ENCODE results near the gene CNGB1.
A peak's percentile ranks its signal among the peaks of the same experiment; 100 is the strongest.
"Not testable (repeated sequence)": the region's sequence is repeated elsewhere in the genome, so short reads cannot be mapped to it uniquely, and the experiment has no call there.

CNGB1 gene

DNA sequence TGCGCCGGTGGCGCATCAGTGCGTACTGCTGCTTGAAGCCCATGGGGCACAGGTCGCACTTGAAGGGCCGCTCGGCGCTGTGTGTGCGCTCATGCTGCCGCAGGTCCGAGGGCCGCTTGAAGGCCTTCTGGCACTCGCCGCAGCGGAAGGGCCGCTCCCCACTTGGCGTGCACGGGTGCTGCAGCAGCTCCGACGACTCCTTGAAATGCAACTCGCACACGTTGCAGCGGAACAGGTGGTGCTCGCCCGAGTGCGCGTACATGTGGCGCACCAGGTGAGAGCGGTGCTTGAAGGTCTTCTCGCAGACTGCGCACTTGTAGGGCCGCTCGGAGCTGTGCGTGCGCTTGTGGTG is 26.2 kb upstream of the CNGB1 start:
- no peak for DNase-seq (ENCODE audit: low spot score)

GRCh38 chr16:57996406-57997175 is 25.7 kb upstream of the CNGB1 start:
- DNase-seq (ENCODE audit: low spot score): no peak

GRCh38 chr16:57995721-57996405 is 24.9 kb upstream of the CNGB1 start:
- no peak for DNase-seq (ENCODE audit: low spot score)

DNA sequence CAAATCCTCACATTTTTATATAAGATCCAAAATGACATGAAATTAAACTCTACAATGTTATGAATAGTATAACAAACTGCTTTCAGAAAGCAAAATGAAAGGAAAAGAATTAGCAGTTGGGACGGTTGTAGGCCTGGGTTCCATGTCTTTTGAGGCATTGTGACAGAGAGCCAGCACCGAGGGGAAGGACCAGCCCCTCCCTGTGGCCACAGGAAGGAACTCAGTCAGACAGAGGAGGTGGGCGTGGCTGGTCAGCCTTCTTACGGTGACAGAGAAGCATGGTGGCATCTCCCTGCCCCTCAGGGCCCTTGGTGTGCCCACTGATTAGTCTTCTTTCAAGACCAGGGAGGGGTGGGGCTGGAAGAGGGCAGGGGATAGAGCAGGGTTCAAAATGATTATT is 23.9 kb upstream of the CNGB1 start:
- no peak for DNase-seq (ENCODE audit: low spot score)

- DNase-seq (ENCODE audit: low spot score): no peak
These were observed 23.4 kb upstream of the CNGB1 start for GRCh38 chr16:57994361-57994760.

DNA sequence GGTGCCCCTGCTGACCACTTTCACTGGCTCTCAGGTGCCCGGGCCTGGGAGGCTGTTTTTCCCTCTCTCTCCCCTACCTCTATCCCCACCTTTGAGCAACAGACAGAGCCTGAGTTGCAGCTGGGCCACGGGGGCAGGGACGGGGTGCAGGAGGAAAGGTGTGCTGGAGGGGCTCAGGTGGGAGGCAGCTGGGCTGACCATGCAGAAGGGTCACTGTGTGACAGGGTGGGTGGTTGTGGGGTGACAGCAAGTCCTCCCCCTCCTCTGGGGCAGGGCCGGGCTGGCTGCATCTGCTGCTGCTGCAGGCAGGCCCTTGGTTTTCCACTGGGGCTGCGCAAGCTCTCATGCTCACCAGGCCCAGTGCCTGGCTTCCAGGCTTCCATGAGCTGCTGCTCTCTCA is 23.0 kb upstream of the CNGB1 start:
- no peak for DNase-seq (ENCODE audit: low spot score)

DNA sequence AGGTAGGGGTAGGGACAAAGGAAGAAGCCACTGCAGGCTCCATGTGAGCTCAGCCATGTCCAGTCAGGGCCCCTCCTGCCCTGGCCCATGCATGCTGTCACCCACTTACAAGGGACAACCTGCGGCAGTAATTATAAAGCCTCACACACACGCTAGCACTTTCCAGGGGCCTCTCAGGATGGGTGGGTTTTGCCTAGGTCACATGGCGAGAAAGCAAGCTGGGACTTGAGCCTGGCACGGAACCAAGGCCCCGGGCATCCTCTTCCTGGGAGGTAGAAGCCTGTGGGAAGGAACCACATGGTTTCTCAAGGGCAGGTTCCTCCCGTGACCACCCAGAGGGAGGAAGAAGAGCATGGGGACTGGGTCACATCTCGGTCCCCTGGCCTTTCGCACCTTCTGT is 22.5 kb upstream of the CNGB1 start:
- no peak for DNase-seq (ENCODE audit: low spot score)

DNA sequence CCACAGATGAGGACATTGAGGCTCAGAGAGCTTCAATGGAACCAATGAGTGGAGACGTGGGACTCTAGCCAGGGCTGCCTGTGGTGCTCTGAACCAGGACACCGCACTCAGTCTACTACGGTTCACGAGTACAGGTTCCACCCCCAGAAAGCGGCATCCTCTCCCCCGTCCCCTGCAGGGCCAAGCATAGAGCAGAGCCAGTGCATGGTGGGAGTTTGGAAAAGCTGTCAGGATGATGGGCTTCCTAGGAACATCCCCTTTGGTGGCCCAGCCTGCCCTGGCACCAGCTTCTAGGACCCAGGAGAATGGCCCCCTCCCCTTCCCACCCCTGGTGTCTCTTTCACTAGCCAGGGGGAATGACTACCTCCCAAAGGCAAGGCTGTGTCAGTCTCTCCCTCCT is 21.2 kb upstream of the CNGB1 start:
- DNase-seq (ENCODE audit: low spot score): no peak

GRCh38 chr16:57991551-57992059 is 20.7 kb upstream of the CNGB1 start:
- no peak for DNase-seq (ENCODE audit: low spot score)

DNA sequence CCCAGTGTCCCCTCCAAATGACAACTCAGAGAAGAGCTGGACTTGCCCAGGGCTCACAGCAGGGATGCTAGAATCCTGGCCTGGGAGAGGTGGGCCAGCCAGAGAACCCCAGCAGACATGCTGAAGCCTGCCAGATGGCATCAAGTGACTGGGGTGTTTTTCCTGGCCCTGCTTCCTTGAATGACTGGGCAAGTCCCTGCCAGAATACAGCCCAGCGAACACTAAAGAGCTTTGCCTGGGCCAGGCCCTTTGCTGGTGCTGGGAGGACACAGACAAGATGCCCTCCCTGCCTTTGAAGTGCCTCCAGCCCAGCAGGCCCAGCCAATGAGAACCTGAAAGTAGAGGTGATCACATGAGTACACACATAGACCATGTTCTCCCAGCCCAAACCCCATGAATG is 18.0 kb upstream of the CNGB1 start:
- DNase-seq (ENCODE audit: low spot score): peak; percentile 15

GRCh38 chr16:57987441-57988177 is 16.7 kb upstream of the CNGB1 start:
- no peak for DNase-seq (ENCODE audit: low spot score)

- DNase-seq (ENCODE audit: low spot score): no peak
These were observed 15.3 kb upstream of the CNGB1 start for GRCh38 chr16:57986196-57986595.

GRCh38 chr16:57985204-57986181 is 14.6 kb upstream of the CNGB1 start:
- no peak for DNase-seq (ENCODE audit: low spot score)

GRCh38 chr16:57984443-57985203 is 13.7 kb upstream of the CNGB1 start:
- DNase-seq (ENCODE audit: low spot score): peak; percentile 35

GRCh38 chr16:57982385-57982784 is 11.5 kb upstream of the CNGB1 start:
- no peak for DNase-seq (ENCODE audit: low spot score)

- DNase-seq (ENCODE audit: low spot score): no peak
These were observed 10.7 kb upstream of the CNGB1 start for GRCh38 chr16:57981636-57982035.

DNA sequence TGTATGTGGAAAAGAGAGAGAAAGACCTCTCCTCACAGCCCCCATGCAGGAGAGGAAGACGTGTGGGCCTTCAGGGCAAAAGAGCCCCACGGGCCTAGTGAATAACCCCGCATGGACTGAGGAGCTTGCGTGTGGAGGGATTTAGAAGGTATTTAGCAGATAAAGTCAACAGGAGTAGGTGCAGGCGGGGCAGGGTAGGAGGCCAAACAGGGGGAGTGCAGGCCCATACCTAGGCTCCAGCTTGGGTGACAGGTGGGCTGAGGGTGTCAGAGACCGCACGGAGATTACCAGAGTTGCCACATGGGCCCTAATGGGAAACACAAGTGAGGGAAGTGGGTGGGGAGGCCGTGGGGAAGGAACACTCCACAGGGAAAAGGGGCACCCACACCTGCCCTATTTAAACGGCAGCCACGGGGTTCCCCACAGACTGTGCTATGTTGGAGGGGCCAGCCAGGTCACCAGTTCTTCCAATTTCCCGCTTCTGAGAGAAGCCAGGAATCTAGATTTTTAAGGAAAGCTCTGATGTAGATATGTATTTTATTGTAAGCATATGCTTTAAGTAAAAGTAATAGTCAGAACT is 8.2 kb upstream of the CNGB1 start:
- DNase-seq (ENCODE audit: low spot score): no peak

DNA sequence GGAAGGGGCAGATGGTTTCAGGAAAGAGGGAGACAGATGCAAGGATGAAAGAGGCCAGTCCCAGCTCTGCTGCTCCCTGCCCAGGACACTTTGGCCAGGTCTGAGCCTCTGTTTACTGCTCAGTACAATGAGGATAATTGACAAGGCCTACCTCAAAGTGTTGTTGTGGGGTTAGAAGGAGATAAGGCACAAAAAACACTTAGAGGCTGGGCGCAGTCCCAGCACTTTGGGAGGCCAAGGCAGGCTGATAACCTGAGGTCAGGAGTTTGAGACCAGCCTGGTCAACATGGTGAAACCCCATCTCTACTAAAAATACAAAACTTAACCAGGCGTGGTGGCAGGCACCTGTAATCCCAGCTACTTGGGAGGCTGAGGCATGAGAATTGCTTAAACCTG is 7.1 kb upstream of the CNGB1 start:
- DNase-seq (ENCODE audit: low spot score): not testable (repeated sequence)

DNA sequence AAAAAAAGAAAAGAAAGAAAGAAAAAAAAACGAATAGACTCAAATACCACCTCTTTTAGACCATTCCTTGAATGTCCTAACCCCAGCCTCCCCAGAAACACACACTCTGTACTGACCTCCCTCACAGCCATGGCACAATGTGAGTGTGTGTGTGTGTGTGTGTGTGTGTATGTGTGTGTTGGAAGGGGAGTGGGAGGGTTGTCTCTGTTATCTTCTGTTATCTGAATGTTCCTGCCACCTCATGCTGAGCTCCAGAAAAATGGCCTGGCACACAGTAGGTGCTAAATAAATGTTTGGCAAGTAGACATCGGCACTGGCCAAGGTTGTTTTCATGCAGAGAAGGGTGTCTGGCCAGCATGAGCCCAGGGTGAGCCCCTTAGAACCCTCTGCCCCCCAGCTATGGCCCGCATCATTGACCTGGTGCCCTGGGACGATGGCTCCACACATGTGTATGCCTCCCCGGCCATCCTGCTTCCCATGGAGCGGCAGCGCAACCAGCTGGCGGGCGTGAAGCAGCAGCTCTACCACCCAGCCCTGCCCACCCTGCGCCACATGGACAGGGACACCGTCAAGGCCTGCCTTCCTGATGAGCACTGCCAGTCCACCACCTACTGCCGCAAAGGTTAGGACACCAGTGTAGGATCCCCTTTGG is 6.6 kb upstream of the CNGB1 start:
- DNase-seq (ENCODE audit: low spot score): no peak

DNA sequence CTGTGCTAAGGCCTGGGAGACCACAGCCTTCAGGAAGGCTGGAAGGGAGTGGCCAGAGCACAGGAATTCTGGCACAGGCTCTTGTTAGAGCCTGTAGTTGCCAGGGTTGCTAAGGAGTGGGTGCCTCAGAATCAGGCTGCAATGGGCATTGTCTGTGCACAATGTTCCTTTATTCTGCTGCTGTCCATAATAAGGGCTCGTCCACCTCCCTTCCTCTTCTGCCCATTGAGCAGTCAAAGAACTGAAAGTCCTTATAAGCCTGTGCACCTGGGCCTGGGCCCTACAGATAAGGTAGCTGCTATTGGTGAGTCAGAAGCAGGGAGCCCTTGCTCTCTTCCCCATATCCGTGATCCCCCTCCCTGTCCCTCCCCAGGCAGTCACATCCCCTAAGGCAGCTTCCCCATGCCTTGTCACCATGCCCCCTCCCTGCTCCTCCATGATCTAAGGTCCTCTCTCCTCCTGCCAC is 5.4 kb upstream of the CNGB1 start:
- DNase-seq (ENCODE audit: low spot score): peak; percentile 89

Measured in globus pallidus (tissue), 1 donor.